Pancreas (tissue), 10 donors: Measurements from ENCODE around the gene ADARB1. TPM values are rescaled to one million over a fixed set of nuclear protein-coding genes. Genes with fewer than 3 reads are reported as not detected.

Experiments
- ATAC-seq, 4 donors: fragments of 200-7000 bp; cut with Tn5 transposase; one replicate each; pipeline versions ENCODE4 v1.8.0 to v1.9.1; 2020; ENCODE audit warnings: mild to moderate bottlenecking in 4 of 4, moderate library complexity in 4 of 4
- DNase-seq, 6 donors: peaks; one replicate each; pipeline ENCODE4 v3.0.0-alpha.2; 2020
- FAIRE-seq: peaks from 2 replicates; lab custom pipeline; 2012; peaks lifted over from hg19 to GRCh38; lab: Jason Lieb, UNC
- H3K27ac ChIP-seq, 4 donors: fragments of 200-600 bp; sonication (generic); 1 replicate in 3 of 4; 2 replicates in 1 of 4; pipeline versions ENCODE4 v1.5.0 to v1.8.0; 2020
- H3K27me3 ChIP-seq, 4 donors: fragments of 200-600 bp; one replicate each; pipeline ENCODE4 v1.8.0; 2021
- H3K36me3 ChIP-seq, 3 donors: fragments of 200-600 bp; sonication (generic) in 1 of 3; one replicate each; pipeline versions ENCODE4 v1.5.0 to v1.8.0; 2020 to 2021
- H3K4me1 ChIP-seq, 3 donors: fragments of 200-600 bp; one replicate each; pipeline ENCODE4 v1.8.0; 2021
- H3K4me3 ChIP-seq, 4 donors: fragments of 200-600 bp; sonication (generic) in 2 of 4; one replicate each; pipeline versions ENCODE4 v1.5.0 to v1.8.0; 2020 to 2021
- H3K9me3 ChIP-seq, 4 donors: fragments of 200-600 bp; one replicate each; pipeline ENCODE4 v1.8.0; 2021
- WGBS, 2 donors: extraction: QIAGEN DNeasy Blood & Tissue Kit; methylation state at CpG; one replicate each; pipeline ENCODE4 v1.1.7; 2013; 5-methylcytosine and 5-hydroxymethylcytosine counted together
- intact Hi-C, 3 donors: fragments of 100-400 bp; cut with DNase I; formaldehyde crosslinking; loops; one replicate each; pipeline versions ENCODE4 v1.11.1 to v1.14.2; 2022
- polyA plus RNA-seq, 2 donors: library from polyadenylated mRNA; stranded (reverse); fragments of 200-250 nt; gene quantifications; one replicate each; pipeline ENCODE4 v1.2.3, GENCODE V29; 2013
- total RNA-seq, 6 donors: library from RNA; stranded (reverse); fragmentation: NEBNext Ultra II Directional in 4 of 6; extraction: Animal tissue kit (Norgen Biotek cat#: 25700) in 4 of 6; gene quantifications; one replicate each; pipeline versions ENCODE4 v1.2.1 to v1.2.4, GENCODE V29; 2021 to 2023
- TF ChIP-seq, protein P1 (sequence below), 4 donors: fragments of 200-600 bp; sonication (generic) in 3 of 4; IDR thresholded peaks; one replicate each; pipeline versions ENCODE4 v1.5.0 to v1.8.0; 2021; ENCODE audit warnings: antibody characterized with exemption in 4 of 4
- donor health status: healthy with polysubstance abuse.
- donor health status: DM: no; HTN: no; CAD: no; lungs with moderate emphysema.
- donor health status: DM: no; HTN: no; CAD: no.
- donor health status: control.
- donor health status: control.
- donor health status: Bipolar disorder and iron deficiency.
- donor health status: DM: yes; HTN: yes; CAD: no.
- donor health status: DM: no; HTN: no; CAD: no.
- donor health status: DM: no; HTN: no; CAD: no.
- donor health status: DM: yes; HTN: yes; CAD: no.

ADARB1 gene
- total and polyA plus RNA-seq, 8 donors, result 5.4 to 10.1 (median 6.3) TPM

- 75 to 81% methylated on average over 8 to 9 of the region's 9 CpGs for WGBS, 2 donors
Measured at GRCh38 chr21:45040157-45040711, 34.1 kb upstream of the ADARB1 start.

DNA sequence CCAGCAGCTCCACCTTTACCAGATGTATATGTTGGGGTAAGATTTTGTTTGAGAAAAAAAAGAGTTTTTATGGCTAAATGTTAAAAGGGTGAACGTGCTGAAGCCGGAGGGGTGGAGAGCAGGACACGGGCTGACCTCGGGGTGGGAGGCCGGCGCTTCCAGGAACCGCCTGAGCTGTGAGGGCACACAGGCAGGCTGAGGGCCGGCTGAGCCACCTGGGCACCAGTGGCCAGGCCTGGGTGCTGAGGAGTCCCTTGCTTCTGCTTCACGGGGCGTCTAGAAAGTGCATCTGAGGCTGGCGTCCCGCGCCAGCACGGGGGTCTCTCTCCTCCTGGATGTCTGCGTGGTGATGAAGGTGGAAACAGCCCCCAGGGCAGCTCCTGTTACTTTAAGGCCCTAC, 33.6 kb upstream of the ADARB1 start:
- H3K36me3 ChIP-seq, result no peaks in the 10 kb centered on the region
- intact Hi-C loops, result no loop called here
- WGBS, 2 donors, result 74 to 87% methylated on average over 15 of the region's 15 CpGs
- no peaks in the 10 kb centered on the region for H3K9me3 ChIP-seq
- H3K27me3 ChIP-seq, result no peaks in the 10 kb centered on the region
- H3K27ac ChIP-seq, result no peak overlapping the region
- TF ChIP-seq, protein P1, sequence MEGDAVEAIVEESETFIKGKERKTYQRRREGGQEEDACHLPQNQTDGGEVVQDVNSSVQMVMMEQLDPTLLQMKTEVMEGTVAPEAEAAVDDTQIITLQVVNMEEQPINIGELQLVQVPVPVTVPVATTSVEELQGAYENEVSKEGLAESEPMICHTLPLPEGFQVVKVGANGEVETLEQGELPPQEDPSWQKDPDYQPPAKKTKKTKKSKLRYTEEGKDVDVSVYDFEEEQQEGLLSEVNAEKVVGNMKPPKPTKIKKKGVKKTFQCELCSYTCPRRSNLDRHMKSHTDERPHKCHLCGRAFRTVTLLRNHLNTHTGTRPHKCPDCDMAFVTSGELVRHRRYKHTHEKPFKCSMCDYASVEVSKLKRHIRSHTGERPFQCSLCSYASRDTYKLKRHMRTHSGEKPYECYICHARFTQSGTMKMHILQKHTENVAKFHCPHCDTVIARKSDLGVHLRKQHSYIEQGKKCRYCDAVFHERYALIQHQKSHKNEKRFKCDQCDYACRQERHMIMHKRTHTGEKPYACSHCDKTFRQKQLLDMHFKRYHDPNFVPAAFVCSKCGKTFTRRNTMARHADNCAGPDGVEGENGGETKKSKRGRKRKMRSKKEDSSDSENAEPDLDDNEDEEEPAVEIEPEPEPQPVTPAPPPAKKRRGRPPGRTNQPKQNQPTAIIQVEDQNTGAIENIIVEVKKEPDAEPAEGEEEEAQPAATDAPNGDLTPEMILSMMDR (IDR thresholded peaks at IDR 0.05), result no peak
- H3K4me3 ChIP-seq, result no peak overlapping the region
- ATAC-seq (peak in 1 of 4 donors; percentile 28), FAIRE-seq (no peak), DNase-seq (no peak)
- H3K4me1 ChIP-seq, result no peaks in the 10 kb centered on the region

More at GRCh38 chr21:45040157-45040711, 34.1 kb upstream of the ADARB1 start:
- no peaks in the 10 kb centered on the region for H3K27me3 ChIP-seq
- FAIRE-seq (no peak), DNase-seq (no peak), ATAC-seq (no peak)
- no peak overlapping the region for H3K27ac ChIP-seq
- TF ChIP-seq, protein P1 (IDR thresholded peaks at IDR 0.05), result no peak
- no peaks in the 10 kb centered on the region for H3K4me1 ChIP-seq
- intact Hi-C loops, result no loop called here
- no peaks in the 10 kb centered on the region for H3K36me3 ChIP-seq
- no peaks in the 10 kb centered on the region for H3K9me3 ChIP-seq
- no peak overlapping the region for H3K4me3 ChIP-seq

- 28 to 46% methylated on average over 16 of the region's 16 CpGs for WGBS, 2 donors
Measured at GRCh38 chr21:45041351-45041805, 33.0 kb upstream of the ADARB1 start.

GRCh38 chr21:45041984-45042663, 32.3 kb upstream of the ADARB1 start:
- H3K4me3 ChIP-seq, result no peak overlapping the region
- 55 to 72% methylated on average over 7 of the region's 7 CpGs for WGBS, 2 donors
- DNase-seq (no peak), ATAC-seq (no peak), FAIRE-seq (no peak)
- TF ChIP-seq, protein P1 (IDR thresholded peaks at IDR 0.05), result no peak
- H3K9me3 ChIP-seq, result no peaks in the 10 kb centered on the region
- intact Hi-C loops, result no loop called here
- H3K4me1 ChIP-seq, result no peaks in the 10 kb centered on the region
- H3K36me3 ChIP-seq, result no peaks in the 10 kb centered on the region
- H3K27me3 ChIP-seq, result no peaks in the 10 kb centered on the region
- no peak overlapping the region for H3K27ac ChIP-seq

More at GRCh38 chr21:45041351-45041805, 33.0 kb upstream of the ADARB1 start:
- H3K27ac ChIP-seq, result no peak overlapping the region
- ATAC-seq (peak in 3 of 4 donors; percentile 65 to 86 (median 68)), FAIRE-seq (no peak), DNase-seq (peak in 2 of 6 donors; percentile 20 to 59)
- no peaks in the 10 kb centered on the region for H3K4me1 ChIP-seq
- H3K27me3 ChIP-seq, result no peaks in the 10 kb centered on the region
- no peaks in the 10 kb centered on the region for H3K9me3 ChIP-seq
- no peaks in the 10 kb centered on the region for H3K36me3 ChIP-seq
- TF ChIP-seq, protein P1 (IDR thresholded peaks at IDR 0.05), result no peak
- intact Hi-C loops, result no loop called here
- H3K4me3 ChIP-seq, result no peak overlapping the region
